Stimulated activated CD4-positive, alpha-beta T cell treated with anti-CD3 and anti-CD28 coated beads, Interleukin-2, amount 100 ng/mL, for 4 hours (primary cell): ENCODE results near the gene CALML6.
A peak's percentile ranks its signal among the peaks of the same experiment; 100 is the strongest.
"Not testable (repeated sequence)": the region's sequence is repeated elsewhere in the genome, so short reads cannot be mapped to it uniquely, and the experiment has no call there.

Experiments
- DNase-seq: peaks from one replicate; pipeline ENCODE4 v3.0.0-alpha.2; 2020; ENCODE audit warnings: low read depth

Gene CALML6, protein sequence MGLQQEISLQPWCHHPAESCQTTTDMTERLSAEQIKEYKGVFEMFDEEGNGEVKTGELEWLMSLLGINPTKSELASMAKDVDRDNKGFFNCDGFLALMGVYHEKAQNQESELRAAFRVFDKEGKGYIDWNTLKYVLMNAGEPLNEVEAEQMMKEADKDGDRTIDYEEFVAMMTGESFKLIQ

DNA sequence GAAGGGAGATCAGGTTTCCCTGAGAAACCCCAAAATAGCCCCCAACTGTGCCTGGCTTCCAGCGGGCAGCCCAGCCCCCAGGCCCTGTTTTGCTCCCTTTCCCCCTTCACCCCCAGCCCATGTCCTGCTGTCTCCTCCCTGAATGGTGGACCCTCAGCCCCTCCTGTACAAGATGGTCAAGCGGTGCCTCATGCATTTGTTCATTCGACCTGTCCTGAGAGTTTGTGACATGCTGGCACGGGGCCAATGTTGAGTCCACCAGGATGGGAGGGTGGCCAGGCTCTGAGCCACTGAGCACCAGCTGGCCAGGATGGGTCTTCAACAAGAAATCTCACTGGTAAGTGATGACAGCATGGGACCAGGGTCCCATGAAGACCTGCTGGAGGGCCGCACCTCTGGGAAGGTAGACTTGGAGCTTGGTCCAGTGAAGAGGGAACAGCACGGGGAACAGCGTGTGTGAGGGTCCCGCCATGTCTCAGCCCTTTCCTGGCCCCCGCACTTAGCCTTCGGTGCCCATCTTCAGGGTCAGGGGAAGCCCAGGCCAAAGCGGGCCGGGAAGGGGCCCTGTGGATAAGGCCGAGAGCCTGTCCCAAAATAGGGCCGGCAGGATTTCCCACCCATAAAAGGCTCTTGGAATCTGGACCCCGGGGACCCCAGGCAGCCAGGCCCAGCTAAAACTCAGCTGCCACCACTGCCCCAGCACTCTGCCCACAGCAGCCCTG lies at the start of gene CALML6:
TSS of gene CALML6 (plus strand) at position 290 of the 722 bp plus-strand sequence. CDS start at position 311, 21 bp downstream.
- no peak for DNase-seq

GRCh38 chr1:1867164-1867563 lies 47.9 kb upstream of the CALML6 start:
- no peak for DNase-seq

GRCh38 chr1:1869469-1869868 lies 45.6 kb upstream of the CALML6 start:
- no peak for DNase-seq

DNA sequence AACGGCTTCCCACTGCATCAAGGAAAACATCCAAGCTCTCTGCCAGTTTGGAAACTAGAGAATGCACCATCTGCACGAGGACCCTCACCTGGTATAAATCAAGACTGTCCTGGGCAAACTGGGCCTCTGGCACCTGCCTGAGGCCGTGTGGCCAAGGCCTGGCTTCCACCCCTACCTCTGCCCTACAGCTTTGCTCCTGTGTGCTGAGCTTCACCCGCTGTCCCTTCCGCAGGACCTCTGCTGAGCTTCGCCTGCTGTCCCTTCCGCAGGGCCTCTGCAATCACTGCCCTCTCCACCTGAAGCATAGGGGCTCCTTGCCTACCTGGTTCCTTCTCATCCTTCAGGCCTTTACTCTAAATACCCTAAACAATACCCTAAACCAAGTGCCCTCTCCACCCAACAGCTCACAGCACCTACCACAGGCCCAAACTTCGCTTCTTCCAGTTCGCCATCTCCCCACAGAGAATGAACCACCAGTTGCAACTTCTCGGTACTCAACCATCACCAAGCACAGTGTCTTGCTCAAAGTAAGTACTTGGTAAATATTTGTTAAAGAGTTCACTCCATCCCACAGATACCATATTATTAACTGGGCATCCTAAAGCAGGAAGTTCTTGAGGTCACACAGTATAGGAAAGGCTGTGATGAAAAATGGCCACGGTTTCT lies 42.6 kb upstream of the CALML6 start:
- no peak for DNase-seq

DNA sequence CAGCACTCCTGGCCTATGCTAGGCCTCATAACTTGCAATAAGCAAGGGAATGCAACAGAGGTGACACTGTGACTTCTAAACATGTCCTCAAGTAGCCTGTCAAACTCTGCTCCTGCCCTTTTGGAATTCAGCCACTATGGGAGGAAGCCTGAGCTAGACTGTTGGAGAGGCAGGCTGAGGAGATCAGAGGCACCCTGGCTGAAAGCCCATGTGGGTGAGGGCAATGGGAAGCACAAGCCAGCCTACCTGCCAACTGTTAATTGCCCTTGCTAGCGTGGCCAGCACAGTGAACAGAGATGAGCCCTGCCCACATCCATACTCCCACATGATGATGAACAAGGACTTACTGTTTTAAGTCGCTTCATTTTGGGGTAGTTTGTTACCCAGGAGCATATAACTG lies 41.9 kb upstream of the CALML6 start:
- DNase-seq: no peak

DNA sequence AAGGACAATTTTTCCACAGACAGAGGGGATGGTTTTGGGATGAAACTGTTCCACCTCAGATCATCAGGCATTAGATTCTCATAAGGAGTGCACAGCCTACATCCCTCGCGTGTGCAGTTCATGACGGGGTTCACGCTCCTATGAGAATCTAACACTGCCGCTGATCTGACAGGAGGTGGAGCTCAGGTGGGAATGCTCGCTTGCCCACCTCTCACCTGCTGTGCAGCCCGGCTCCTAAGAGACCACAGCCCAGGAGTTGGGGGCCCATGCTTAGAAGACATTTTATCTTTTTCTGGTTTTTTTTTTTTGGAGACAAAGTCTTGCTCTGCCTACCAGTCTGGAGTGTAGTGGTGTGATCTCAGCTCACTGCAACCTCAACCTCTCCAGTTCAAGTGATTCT lies 40.2 kb upstream of the CALML6 start:
- no peak for DNase-seq

GRCh38 chr1:1875932-1876331 lies 39.1 kb upstream of the CALML6 start:
- DNase-seq: no peak

GRCh38 chr1:1876335-1876930 lies 38.6 kb upstream of the CALML6 start:
- DNase-seq: no peak

DNA sequence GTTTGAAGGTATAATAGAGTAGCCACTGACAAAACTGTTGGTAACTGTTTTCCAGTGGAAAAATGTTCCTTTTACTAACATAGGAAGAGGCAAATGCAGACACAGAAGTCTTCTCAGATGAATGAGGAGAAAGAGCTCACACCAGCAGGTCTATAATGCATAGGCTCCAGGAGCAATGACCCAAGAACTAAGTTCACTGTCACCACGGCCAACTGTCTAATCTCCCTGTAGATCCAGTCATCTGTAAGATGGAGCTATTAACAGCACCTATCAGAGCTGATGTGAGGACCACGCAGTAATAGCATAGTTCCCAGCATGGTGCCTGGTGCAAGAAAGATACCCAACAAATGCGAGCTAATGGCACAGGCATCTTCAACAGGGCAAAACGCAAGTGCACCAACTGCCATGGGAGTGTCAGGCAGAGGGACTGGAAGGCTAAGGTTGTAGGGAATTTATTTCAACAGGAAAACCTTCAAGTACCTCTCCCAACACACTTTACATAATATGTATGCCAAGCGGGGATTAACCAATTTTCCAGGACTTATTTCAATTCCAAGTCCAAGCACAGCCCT lies 37.1 kb upstream of the CALML6 start:
- DNase-seq: no peak

DNA sequence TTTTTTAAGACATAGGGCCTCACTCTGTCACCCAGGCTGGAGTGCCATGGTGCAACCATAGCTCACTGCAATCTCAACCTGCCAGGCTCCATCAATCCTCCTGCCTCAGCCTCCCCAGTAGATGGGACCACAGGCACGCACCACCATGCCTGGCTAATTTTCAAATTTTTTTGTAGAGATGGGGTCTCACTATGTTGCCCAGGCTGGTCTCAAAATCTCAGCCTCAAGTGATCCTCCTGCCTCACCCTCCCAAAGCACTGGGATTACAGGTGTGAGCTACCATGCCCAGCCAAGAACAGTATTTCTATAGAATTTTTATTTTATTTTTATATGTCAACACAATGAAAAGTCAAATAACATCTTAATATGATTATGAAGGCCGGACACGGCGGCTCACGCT lies 35.1 kb upstream of the CALML6 start:
- DNase-seq: no peak

GRCh38 chr1:1880617-1881312 lies 34.3 kb upstream of the CALML6 start:
- no peak for DNase-seq

- DNase-seq: no peak
Measured at GRCh38 chr1:1881727-1882126, 33.3 kb upstream of the CALML6 start.

DNA sequence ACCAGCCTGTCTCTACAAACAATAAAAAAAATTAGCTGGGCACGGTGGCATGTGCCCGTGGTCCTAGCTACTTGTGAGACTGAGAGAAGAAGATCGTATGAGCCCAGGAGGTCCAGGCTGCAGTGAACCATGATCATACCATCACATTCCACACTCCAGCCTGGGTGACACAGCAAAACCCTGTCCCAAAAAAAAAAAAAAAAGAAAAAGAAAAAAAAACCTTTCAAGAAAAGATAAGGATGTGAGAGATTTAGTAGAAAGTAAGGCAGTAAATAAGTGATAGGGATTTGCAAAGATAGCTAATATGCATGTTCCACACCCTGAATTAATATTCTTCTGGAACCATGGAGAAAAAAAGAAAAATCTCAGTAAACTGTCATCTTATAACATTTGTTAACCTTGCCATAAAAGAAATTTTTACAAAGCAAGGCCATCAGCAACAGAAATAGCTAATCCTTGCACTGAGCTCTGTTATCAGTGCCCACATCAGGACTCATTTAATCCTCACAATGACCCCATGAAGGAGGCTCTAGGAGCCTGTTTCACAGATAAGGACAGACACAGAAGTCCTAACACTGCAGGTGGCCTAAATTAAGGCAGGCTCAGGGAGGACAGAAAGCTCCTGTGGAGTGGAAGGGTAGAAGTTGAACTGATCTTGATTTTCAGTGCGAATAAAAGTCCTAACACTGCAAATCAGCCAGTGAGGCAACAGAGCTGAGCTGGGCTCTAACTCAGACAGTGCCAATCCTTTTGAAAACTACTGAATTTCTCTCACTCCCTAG lies 31.8 kb upstream of the CALML6 start:
- no peak for DNase-seq

DNA sequence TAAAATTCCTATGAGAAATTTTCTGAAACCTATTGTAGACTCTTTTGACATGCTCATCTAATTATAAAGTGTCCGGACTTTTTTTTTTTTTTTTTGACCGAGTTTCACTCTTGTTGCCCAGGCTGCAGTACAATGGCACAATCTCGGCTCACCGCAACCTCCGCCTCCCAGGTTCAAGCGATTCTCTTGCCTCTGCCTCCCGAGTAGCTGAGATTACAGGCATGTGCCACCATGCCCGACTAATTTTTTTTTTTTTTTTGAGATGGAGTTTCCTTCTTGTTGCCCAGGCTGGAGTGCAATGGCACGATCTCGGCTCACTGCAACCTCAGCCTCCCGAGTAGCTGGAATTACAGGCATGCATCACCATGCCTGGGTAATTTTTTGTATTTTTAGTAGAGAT lies 31.2 kb upstream of the CALML6 start:
- not testable (repeated sequence) for DNase-seq

DNA sequence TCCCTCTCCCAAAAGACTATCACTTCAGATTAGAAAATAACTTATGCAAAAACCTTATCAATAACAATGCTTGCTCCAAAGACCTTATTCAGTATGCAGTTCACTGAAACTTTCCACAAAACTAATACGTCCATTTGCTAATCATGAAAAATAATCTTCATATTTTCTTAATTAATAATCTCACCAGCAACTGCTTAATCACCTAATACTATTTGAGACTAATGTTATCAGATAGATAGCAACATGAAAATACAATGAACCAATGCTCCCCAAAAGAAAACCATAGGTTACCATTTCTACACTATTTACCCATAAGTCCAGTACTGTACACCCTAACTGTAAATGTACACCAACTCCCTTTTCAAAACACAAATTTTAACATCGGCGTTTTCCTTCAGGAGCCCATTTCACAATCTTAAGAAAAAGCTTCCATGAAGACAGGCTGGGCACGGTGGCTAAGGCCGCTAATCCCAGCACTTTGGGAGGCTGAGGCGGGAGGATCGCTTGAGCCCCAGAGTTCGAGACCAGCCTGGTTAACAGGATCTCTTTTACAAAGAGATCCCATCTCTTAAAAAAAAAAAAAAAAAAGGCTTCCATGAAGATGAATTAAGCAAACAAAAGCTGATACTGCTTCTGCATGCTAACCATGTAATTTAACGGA lies 25.8 kb upstream of the CALML6 start:
- DNase-seq: no peak

GRCh38 chr1:1889847-1890505 lies 25.1 kb upstream of the CALML6 start:
- no peak for DNase-seq

- DNase-seq: peak; percentile 80
Measured at GRCh38 chr1:1890506-1891348, 24.3 kb upstream of the CALML6 start, which contains the start of gene GNB1. Gene GNB1, minus strand, starts transcription at chr1:1891087. Its CDS starts 65,634 bp downstream, at chr1:1825453.

- DNase-seq: peak; percentile 78
Measured at GRCh38 chr1:1891349-1892078, 23.5 kb upstream of the CALML6 start.
